Aorta (tissue), 5 donors: ENCODE results near the gene NXPE1. TPM values are rescaled to one million over a fixed set of nuclear protein-coding genes. Genes with fewer than 3 reads are reported as not detected.
"Not testable (repeated sequence)": the region's sequence is repeated elsewhere in the genome, so short reads cannot be mapped to it uniquely, and the experiment has no call there.

Experiments
- ATAC-seq: fragments of 200-7000 bp; cut with Tn5 transposase; one replicate; pipeline ENCODE4 v1.9.1; 2022; ENCODE audit warnings: moderate library complexity; ENCODE audit not compliant: low FRiP score
- DNase-seq, 2 donors: peaks; one replicate each; pipeline ENCODE4 v3.0.0-alpha.2; 2020
- H3K27ac ChIP-seq, 2 donors: one replicate each; pipeline ENCODE4 v1.5.1; 2013; ENCODE audit warnings: low read length in 2 of 2, mild to moderate bottlenecking in 2 of 2, moderate library complexity in 2 of 2, control low read depth in 1 of 2, inconsistent platforms in 1 of 2, low read depth in 1 of 2
- H3K27me3 ChIP-seq, 2 donors: one replicate each; pipeline ENCODE4 v1.6.1; 2013; ENCODE audit warnings: control low read depth in 1 of 2, low read length in 1 of 2, mild to moderate bottlenecking in 1 of 2, moderate library complexity in 1 of 2; ENCODE audit not compliant: insufficient read depth in 2 of 2, control insufficient read depth in 1 of 2
- H3K36me3 ChIP-seq, 2 donors: one replicate each; pipeline ENCODE4 v1.6.1; 2013; ENCODE audit warnings: control low read depth in 1 of 2, low read length in 1 of 2, mild to moderate bottlenecking in 1 of 2; ENCODE audit not compliant: insufficient read depth in 2 of 2, control insufficient read depth in 1 of 2
- H3K4me1 ChIP-seq, 2 donors: one replicate each; pipeline ENCODE4 v1.6.1; 2013; ENCODE audit warnings: low read length in 2 of 2, control low read depth in 1 of 2, mild to moderate bottlenecking in 1 of 2, moderate library complexity in 1 of 2; ENCODE audit not compliant: insufficient read depth in 2 of 2, control insufficient read depth in 1 of 2
- H3K4me3 ChIP-seq, 2 donors: one replicate each; pipeline ENCODE4 v1.5.1; 2013; ENCODE audit warnings: low read length in 2 of 2, control low read depth in 1 of 2, mild to moderate bottlenecking in 1 of 2
- H3K9me3 ChIP-seq: one replicate; pipeline ENCODE4 v1.6.1; 2013; ENCODE audit warnings: mild to moderate bottlenecking, low read length; ENCODE audit not compliant: control insufficient read depth
- WGBS, 2 donors: extraction: QIAGEN DNeasy Blood & Tissue Kit; methylation state at CpG; one replicate each; pipeline ENCODE4 v1.1.7; 2013; 5-methylcytosine and 5-hydroxymethylcytosine counted together
- intact Hi-C, 2 donors: fragments of 100-400 bp; cut with DNase I; formaldehyde crosslinking; loops; one replicate each; pipeline versions ENCODE4 v1.14.2 to v1.15.0; 2022
- polyA plus RNA-seq, 2 donors: library from polyadenylated mRNA; stranded (reverse); fragments of 200-250 nt; gene quantifications; one replicate each; pipeline ENCODE4 v1.2.3, GENCODE V29; 2013
- total RNA-seq, 2 donors: library from RNA; stranded (reverse); fragmentation: NEBNext Ultra II Directional; extraction: Animal tissue kit (Norgen Biotek cat#: 25700); gene quantifications; one replicate each; pipeline ENCODE4 v1.2.1, GENCODE V29; 2021
- donor health status: healthy with polysubstance abuse.
- donor health status: Bipolar disorder and iron deficiency.
- donor health status: DM: no; HTN: no; CAD: no.
- donor health status: DM: no; HTN: no; CAD: no.
- donor health status: DM: yes; HTN: yes; CAD: no.

NXPE1 gene
- total and polyA plus RNA-seq, 4 donors = 0.15 to 6.3 TPM; not detected in 2

GRCh38 chr11:114604179-114604813 is 44.6 kb upstream of the NXPE1 start:
- no peak overlapping the region for H3K27ac ChIP-seq
- H3K9me3 ChIP-seq = no peaks in the 10 kb centered on the region
- DNase-seq = no peak
- intact Hi-C loops = no loop called here
- H3K4me1 ChIP-seq = no peaks in the 10 kb centered on the region
- no peaks in the 10 kb centered on the region for H3K27me3 ChIP-seq
- no peak overlapping the region for H3K4me3 ChIP-seq
- 90 to 92% methylated on average over 13 of the region's 13 CpGs for WGBS, 2 donors
- ATAC-seq = no peak
- H3K36me3 ChIP-seq = no peaks in the 10 kb centered on the region

GRCh38 chr11:114603151-114603550 is 43.5 kb upstream of the NXPE1 start:
- H3K9me3 ChIP-seq, intact Hi-C loops, H3K4me1 ChIP-seq, H3K36me3 ChIP-seq, DNase-seq, H3K27ac ChIP-seq, H3K27me3 ChIP-seq, H3K4me3 ChIP-seq, ATAC-seq: not testable (repeated sequence)
- 89 to 92% methylated on average over 7 of the region's 7 CpGs for WGBS, 2 donors

- H3K4me3 ChIP-seq = no peak overlapping the region
- intact Hi-C loops = no loop called here
- H3K9me3 ChIP-seq = no peaks in the 10 kb centered on the region
- WGBS, 2 donors = 86 to 91% methylated on average over 1 of the region's 1 CpG
- no peaks in the 10 kb centered on the region for H3K4me1 ChIP-seq
- H3K27me3 ChIP-seq = no peaks in the 10 kb centered on the region
- ATAC-seq = no peak
- H3K36me3 ChIP-seq = no peaks in the 10 kb centered on the region
- no peak overlapping the region for H3K27ac ChIP-seq
- no peak for DNase-seq
Observed at GRCh38 chr11:114598461-114598860, 38.8 kb upstream of the NXPE1 start.

GRCh38 chr11:114596175-114596919 is 36.7 kb upstream of the NXPE1 start:
- Histone ChIP-seq H3K27me3 (no peaks in the 10 kb centered on the region), H3K36me3 (no peaks in the 10 kb centered on the region), H3K4me1 (no peaks in the 10 kb centered on the region), H3K9me3 (no peaks in the 10 kb centered on the region), H3K27ac (no peak overlapping the region), H3K4me3 (no peak overlapping the region)
- ATAC-seq = no peak
- intact Hi-C loops = no loop called here
- DNase-seq = no peak
- 27 to 38% methylated on average over 1 of the region's 1 CpG for WGBS, 2 donors

- WGBS, 2 donors = 54 to 68% methylated on average over 2 of the region's 2 CpGs
- DNase-seq (no peak), ATAC-seq (no peak)
- H3K27ac ChIP-seq = no peak within 1 kb of the TSS
- intact Hi-C loops = no loop called here
- no peak within 1 kb of the TSS for H3K4me3 ChIP-seq
- no peaks in the 10 kb centered on the region for H3K4me1 ChIP-seq
- no peaks in the 10 kb centered on the region for H3K9me3 ChIP-seq
- no peaks in the 10 kb centered on the region for H3K36me3 ChIP-seq
- no peaks in the 10 kb centered on the region for H3K27me3 ChIP-seq
Observed at GRCh38 chr11:114595571-114595970, 35.9 kb upstream of the NXPE1 start, which contains the start of gene NXPE4. NXPE4 (minus strand) TSS chr11:114595786; CDS start chr11:114594759, 1,027 bp downstream.

GRCh38 chr11:114594703-114595102 is 35.0 kb upstream of the NXPE1 start:
- no peak for ATAC-seq
- intact Hi-C loops = no loop called here
- WGBS, 2 donors = 72 to 79% methylated on average over 3 of the region's 3 CpGs
- Histone ChIP-seq H3K27ac (no peak overlapping the region), H3K27me3 (no peaks in the 10 kb centered on the region), H3K9me3 (no peaks in the 10 kb centered on the region), H3K36me3 (no peaks in the 10 kb centered on the region), H3K4me1 (no peaks in the 10 kb centered on the region), H3K4me3 (no peak overlapping the region)
- DNase-seq = no peak

GRCh38 chr11:114587398-114587953 is 27.8 kb upstream of the NXPE1 start:
- ATAC-seq (no peak), DNase-seq (no peak)
- intact Hi-C loops = no loop called here
- Histone ChIP-seq H3K4me1 (no peaks in the 10 kb centered on the region), H3K27ac (no peak overlapping the region), H3K27me3 (no peaks in the 10 kb centered on the region), H3K9me3 (peaks cover 20% of the 10 kb centered on the region), H3K36me3 (peaks cover 0 to 2% of the 10 kb centered on the region in 2 donors), H3K4me3 (no peak overlapping the region)
- WGBS, 2 donors = 75 to 79% methylated on average over 3 of the region's 3 CpGs

GRCh38 chr11:114586797-114587196 is 27.1 kb upstream of the NXPE1 start:
- WGBS, 2 donors = 89 to 91% methylated on average over 5 of the region's 5 CpGs
- DNase-seq (no peak), ATAC-seq (no peak)
- peaks cover 0 to 2% of the 10 kb centered on the region in 2 donors for H3K36me3 ChIP-seq
- H3K4me3 ChIP-seq = no peak overlapping the region
- no peak overlapping the region for H3K27ac ChIP-seq
- intact Hi-C loops = no loop called here
- no peaks in the 10 kb centered on the region for H3K27me3 ChIP-seq
- H3K4me1 ChIP-seq = no peaks in the 10 kb centered on the region
- H3K9me3 ChIP-seq = peaks cover 22% of the 10 kb centered on the region

- intact Hi-C loops = no loop called here
- Histone ChIP-seq H3K36me3 (no peaks in the 10 kb centered on the region), H3K4me1 (no peaks in the 10 kb centered on the region), H3K9me3 (peaks cover 2% of the 10 kb centered on the region), H3K27ac (no peak overlapping the region), H3K27me3 (no peaks in the 10 kb centered on the region), H3K4me3 (no peak overlapping the region)
- ATAC-seq (no peak), DNase-seq (no peak)
- 39 to 47% methylated on average over 1 of the region's 1 CpG for WGBS, 2 donors
Observed at GRCh38 chr11:114571712-114572111, 12.0 kb upstream of the NXPE1 start.
